NOMO-1 treated with DMSO at 0.1 percent for 48 hours (cell line): ENCODE results near the gene POFUT2.

Source experiments
- DNase-seq: peaks from one replicate; lab custom pipeline; 2025; ENCODE audit not compliant: unreplicated experiment; lab: John Stamatoyannopoulos, UW

The POFUT2 gene

DNA sequence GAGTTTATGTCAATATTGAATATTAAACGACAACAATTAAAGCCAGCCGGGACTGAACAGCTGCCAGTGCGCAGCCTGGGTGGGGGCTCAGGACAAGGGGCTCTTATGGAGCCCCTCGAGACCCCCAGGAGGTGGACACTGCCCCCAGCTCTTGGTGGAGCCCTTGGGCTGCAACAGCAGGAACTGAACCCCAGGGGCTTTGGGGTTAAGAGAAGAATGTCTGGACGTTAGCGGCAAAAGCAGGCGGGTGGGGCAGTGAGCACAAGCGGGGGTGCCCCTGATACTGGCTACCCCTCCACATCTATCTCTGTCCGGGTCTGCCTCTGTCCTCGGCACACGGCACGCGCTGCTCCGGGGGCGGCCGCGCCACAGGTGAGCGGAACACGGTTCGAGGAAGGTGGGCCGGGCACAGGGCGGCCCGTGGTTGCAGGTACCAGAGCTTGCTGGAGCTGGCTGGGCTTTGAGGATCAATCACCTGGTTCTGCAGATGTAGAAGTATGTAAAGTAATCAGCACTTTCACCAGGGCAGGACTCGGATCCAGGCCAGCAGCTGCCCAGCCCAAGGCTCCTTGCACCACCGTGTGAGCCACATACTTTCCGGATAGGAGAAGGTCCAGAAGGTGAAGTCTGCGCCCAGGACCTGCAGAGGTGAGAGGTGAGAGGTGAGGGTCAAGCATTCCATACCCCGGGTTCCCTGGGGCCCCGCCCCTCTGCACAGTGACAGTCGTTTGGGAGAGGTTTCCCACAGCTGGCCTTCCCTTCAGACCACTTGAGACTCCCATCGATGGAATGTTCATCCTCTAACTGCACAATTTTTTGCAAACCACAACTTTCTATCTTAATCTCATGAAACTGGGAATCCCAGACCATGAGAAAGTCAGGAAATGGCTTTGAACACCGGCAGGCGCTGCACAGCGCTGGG lies 12.4 kb upstream of the POFUT2 start:
- no peak for DNase-seq

DNA sequence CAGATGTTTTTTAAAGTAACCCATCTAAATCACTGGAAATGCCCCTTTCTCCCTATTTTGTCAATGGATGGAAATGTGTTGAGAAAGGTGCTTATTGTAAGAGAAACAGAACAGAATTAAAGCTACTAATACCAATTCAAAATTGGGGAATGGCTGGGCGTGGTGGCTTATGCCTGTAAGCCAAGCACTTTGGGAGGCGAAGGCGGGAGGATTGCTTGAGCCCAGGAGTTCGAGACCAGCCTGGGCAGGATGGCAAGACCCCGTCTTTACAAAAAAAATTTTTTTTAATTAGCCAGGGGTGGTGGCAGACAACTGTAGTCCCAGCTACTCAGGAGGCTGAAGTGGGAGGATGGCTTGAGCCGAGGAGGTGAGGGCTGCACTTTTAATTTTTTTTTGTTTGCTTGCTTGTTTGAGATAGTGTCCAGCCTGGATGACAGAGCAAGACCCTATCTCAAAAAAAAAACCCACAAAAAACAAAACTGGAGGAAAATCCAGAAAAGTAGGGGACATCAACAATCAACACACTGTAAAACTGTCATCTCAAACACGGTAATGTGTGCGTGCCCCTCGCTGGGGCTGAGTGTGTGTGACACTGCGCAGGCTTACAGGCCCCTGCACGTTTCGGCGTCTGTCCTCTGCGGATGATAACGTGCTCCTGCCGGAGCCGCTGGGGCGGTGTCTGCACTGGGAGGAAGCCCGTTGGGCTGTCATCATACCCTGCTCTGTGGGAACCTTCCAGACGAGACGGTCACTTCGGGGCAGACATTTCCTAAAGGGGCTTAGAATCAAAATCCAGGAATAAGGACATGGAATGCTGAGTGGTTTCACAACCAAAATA lies 11.6 kb upstream of the POFUT2 start:
- DNase-seq: no peak

DNA sequence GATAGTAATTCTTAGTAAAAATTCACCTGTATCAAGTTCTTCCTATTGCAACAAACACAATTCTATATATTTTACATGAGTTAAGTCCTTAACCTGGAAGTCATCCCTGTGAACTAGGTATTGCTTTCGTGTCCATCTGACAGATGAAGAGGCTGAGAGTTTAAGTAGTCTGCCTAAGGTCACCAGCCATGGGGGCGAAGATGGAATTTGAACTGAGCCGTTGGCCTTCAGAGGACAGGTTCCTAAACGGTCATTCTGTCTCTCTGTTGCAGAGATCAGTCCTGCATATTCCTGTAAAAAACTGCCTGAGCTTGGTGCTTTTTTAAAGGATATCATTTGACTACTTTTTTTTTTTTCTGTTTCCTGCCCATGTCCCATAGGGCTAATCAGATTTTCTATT lies 10.2 kb upstream of the POFUT2 start:
- DNase-seq: no peak

GRCh38 chr21:45297329-45297728 lies 9.6 kb upstream of the POFUT2 start:
- no peak for DNase-seq

GRCh38 chr21:45296638-45297037 lies 8.9 kb upstream of the POFUT2 start:
- no peak for DNase-seq

- no peak for DNase-seq
Measured at GRCh38 chr21:45295576-45296365, 8.1 kb upstream of the POFUT2 start.

DNA sequence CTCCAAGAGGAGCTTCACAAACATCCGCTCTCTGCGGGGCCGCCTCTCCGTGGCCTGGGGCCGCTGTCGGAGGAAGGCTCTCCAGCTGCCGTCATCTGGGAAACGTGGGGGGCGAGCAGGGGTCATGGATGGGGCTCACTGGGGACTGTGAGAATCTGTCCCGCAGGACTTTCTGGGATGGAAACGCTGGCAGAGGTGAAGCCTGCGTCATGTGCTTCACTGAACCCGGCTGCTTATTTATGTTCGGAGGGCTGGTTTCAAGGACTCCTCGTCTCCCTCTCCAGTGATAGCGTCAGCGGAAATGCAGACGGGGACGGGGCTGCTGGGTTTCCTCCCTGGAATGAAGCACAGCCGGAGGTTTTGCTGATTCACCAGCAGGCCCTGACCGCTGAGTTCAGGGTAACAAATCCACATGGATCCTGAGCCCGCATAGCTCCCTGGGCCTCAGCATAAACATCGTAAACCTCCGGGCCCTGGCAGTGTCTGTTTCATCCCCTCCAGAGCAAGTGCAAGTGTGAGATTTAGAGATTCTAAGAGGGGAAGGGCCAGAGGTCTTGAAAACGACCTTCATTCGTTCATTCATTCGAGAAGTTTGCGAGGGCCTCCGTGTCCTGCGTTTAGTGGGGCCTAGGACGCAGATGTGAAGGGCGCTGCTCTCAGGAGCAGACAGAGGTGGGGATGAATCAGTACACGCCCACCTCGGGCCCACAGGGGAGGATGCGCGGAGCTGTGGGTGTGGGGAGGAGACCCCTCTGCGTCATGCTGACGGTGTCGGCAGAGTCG lies 7.0 kb upstream of the POFUT2 start:
- DNase-seq: no peak

DNA sequence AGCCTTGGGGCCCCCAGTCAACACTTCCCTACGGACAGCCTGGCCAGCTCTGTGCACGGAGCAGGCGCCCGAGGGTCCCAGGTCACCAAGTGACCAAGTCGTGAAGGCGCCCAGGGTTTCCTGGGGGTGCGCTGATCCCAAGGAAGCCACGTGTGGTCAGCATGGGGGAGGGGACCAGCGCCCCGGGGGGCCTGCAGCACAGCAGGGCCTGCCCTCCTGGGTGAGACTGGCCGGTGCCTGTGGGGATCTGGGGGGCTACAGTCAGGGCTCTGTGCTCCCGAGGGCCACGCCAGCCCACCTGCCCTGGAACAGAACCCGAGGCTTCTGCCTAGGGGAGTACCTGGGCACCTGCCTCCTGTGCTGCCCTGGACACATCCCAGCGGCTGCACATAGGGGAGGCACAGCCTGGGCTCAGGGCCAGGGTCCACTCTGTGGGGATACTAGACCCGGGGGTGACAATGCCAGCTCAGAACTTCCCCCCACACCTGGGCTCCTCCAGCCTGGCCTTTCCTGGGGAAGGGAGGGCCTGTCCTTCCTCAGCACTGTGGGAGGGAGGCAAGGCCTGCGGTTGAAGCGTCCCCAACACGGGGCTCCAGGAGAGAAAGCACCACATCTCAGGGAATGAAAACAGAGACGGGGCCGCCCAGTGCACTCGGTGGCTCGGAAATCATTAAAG lies 6.2 kb upstream of the POFUT2 start:
- no peak for DNase-seq

- no peak for DNase-seq
Measured at GRCh38 chr21:45293220-45293725, 5.6 kb upstream of the POFUT2 start.

DNA sequence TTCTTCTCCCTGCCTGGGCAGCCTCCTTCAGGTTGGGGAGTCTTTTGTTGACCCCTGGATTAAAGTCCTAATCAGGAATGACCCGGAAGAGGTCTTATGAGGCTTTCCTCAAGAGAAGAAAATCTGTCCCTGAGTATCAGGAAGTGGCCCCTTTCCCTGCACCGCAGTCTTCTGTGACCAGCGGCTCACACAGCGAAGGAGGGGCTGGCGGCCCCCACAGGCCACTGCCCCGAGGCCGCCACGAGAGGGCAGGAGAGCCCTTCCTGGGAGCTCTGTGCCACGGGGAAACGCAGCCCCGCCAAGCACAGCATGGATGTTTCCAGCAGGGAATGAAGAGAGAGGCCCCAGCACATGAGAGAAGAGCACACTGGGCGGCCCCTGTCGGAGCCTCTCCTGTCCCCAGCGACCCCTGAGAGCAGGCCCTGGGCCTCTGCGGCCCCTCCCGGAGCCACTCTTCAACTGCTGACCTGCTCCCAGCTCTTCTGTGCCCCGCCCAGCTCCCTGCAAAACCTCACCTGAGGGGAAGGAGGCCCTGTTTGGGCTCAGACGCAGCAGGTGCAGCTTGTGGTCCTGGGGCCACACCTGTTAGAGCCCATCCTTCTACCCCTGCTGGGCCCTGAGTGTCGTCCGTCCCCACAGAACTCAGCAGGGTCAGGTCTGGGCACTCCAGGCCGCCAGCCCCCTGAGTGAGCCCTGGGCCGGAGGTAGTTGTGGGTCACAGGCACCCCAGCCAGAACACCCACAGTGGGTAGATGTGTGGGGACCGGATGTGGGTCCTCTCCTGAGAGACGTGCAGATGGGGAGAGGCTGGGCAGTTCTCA lies 4.9 kb upstream of the POFUT2 start:
- DNase-seq: peak; percentile 87

GRCh38 chr21:45291613-45292398 lies 4.1 kb upstream of the POFUT2 start:
- peak; percentile 1 for DNase-seq

DNA sequence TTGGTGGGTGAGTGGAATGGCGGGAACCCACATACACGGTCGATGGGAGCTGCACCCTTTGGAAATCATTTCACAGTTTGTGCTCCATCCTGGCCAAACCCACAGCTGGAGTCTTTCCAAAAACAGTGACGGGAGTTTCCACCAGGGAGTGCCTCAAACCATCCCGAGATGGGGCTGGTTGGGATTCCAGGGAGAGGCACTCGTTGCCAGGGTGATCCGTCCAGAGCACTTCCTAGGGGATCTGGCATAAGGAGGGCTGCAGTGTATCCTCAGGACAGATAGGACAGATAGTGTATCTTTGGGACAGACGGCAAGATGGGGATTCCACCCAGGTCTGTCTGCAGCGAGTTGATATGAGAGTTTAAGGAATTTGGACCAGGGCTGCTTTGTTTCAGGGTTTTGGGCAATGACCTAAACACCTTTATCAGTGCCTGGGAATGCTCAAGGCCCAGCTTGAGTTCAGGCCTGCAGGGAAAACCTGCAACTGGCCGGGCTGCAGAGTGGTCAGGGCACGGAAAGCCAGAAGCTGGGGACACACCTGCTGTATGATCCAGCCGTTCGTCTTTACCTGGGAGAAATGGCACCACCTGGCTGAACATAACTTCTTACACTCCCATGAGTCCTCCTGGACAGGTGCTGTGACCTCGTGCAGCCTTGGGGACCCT lies 3.4 kb upstream of the POFUT2 start:
- DNase-seq: no peak

DNA sequence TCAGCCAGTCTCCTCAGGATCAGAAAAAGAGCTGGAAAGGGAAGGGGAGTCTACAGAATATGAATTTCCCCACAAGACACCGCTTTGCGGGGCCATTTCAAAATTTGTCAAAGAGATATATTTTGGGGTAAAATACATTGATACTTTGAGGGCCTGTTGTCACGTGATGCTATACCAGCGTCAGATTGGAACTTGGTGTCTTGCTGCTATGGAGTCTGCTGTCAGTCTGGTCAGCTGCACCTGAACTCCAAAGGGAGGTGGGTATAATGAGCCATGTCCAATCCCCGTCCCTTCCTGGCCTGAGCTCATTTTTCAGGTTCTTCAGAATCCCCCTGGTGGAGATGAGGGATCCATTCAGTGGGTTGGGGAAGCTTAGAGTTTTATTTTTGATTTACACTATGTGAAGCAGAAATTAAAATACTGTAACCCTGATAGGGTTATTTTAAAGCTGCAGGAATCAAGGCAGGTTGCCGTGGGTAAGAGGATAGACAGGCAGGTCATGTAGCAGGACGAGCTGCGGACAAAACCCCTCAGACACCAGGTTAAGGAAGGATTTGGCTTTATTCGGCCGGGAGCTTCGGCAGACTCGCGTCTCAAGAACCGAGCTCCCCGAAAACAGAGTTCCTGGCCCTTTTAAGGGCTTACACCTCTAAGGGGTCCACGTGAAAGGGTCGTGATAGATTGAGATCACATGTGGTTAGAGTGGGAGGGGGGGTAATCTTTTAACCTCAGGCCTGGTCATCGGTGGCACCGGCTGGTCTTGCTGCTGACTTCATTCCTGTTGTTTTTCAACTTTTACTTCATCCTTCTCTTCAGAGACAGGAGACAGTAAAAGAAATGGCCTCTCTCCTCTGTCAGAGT lies 2.2 kb upstream of the POFUT2 start:
- DNase-seq: no peak

DNA sequence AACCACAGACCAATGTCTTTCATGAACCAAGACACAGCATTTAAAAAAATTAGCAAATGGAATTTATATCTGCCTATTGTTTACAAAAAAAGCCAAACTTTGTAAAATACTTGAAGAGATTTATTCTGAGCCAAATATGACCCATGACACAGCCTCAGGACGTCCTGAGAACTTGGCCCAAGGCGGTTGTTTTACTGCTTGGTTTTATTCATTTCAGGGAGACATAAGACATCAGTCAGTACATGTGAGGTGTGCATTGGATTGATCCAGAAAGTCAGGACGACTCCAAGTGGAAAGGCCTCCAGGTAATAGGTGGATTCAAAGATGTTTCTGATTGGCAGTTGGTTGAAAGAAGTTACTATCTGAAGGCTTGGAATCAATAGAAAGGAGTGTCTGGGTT lies 1.4 kb upstream of the POFUT2 start:
- no peak for DNase-seq

GRCh38 chr21:45288441-45288841 lies 746 bp upstream of the POFUT2 start:
- no peak for DNase-seq

GRCh38 chr21:45286671-45287437 lies 841 bp downstream of the POFUT2 start:
- DNase-seq: no peak
